ENCODE results near the gene DUSP15.

DUSP15 gene

DNA sequence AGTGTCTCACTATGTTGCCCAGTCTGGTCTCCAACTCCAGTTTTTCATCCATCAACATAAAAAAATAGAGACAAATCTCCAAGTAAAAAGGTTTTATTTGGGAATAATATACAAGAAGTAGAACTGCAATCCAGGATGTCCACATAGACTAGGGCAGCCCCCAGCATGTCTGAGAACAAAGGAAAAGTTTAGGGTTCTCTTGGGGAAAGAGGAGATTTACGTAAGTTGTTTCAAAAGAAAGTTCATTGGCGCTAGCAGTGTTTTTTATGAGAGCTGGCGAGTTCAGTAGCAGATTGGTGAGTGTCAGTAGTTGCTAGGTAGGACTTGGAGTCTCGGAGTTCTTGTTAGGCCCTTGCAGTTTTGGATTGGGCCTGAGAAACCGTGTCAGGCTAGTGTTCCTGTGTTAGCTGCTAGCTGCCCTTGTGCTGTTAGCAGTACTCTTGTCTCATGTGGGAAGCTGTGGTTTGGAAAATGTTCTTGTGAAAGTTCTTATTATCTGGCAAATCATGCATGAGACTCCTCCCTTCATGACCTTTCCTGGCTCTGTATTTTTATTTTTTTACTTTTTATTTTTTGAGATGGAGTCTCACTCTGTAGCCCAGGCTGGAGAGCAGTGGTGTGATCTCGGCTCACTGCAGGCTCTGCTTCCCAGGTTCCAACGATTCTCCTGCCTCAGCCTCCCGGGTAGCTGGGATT lies 24.8 kb upstream of the DUSP15 start:
- FAIRE-seq = peak; percentile 34

DNA sequence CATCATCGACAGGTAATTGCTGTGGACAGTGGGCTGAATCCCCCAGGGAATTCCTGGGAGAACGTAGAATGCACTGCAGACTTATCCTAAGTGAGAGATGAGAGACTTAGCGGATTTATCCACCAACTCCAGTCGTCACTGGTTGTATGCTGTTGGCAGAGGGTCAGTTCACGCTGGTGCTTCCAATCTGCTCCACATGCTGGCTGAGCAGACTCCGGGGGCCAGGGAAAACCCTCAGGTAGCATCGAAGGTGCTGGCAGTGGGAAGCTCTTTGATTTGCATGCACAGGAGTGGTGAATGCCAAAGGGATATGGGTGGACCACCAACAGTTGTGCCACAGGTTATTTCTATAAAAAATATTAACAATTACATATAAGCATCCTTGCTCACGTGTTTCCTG lies 20.3 kb upstream of the DUSP15 start:
- FAIRE-seq = no peak

DNA sequence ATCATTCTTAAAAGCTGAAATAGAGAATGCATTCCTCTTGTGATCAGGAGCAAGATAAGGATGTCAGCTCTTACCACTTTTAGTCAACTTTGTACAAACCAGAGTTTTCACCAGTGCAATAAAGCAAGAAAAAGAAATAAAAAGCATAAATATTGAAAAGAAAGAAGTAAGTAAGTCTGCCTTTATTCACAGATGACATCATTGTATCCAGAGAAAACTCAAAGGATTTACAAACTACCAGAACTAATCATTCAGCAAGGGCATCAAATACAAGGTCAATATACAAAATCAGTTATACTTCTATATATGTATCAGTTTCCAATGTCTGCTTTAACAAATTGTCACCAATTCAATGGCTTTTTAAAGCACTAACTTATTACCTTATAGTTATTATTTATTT lies 13.5 kb upstream of the DUSP15 start:
- FAIRE-seq = no peak

- FAIRE-seq = no peak
Observed at GRCh38 chr20:31881945-31882344, 11.6 kb upstream of the DUSP15 start.

DNA sequence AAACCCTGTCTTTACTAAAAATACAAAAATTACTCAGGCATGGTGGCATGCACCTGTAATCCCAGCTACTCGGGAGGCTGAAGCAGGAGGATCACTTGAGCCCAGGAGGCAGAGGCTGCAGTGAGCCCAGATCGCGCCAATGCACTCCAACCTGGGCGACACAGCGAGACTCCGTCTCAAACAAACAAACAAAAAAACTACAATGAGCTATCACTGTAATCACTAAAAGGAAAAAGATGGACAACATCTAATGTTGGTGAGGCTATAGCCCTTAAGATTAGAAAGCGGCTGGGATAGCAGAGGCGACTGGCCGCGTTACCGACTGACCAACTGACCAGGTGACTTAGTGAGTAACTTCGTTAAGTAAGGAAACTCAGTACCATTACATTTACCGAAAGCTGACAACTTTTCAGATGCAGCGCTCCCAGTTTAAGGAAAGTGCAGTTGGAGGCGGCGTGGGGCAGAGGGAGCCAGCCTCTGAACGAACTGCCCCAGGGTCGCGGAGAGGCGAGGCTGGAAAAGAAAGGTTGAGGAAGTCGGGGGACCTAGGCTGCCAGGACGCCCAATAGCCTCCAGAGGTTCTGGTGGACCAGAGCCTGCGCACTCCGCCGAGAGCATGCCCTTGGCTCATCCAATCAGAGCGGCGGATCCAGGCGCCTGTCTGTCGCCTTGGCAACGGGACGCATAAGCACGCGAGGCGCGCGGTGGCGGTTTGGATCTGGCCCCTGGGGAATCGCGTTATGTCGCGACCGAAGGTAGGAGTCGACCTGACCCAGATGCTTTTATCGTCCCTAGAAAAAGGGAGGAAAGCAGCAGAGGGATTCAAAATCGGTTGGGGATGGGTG lies 9.0 kb upstream of the DUSP15 start:
- FAIRE-seq = peak; percentile 43

DNA sequence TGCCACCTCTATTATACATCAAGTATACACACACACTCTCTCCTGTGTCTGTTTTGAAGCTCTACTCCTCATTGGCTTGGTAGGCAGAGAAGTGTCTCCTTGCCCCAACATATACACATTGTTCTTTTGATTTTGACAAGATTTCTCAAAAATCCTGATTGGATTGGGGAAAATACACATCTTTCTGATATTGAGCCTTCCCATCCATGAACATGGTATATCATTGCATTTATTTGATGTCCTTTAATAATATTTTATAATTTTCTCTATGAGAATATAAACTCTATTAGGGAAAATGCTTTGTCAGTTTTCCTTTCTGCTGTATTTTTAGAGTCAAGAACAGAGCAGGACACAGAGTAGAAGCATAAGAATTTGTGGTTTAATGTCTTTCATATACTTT lies 7.4 kb upstream of the DUSP15 start:
- FAIRE-seq = no peak

DNA sequence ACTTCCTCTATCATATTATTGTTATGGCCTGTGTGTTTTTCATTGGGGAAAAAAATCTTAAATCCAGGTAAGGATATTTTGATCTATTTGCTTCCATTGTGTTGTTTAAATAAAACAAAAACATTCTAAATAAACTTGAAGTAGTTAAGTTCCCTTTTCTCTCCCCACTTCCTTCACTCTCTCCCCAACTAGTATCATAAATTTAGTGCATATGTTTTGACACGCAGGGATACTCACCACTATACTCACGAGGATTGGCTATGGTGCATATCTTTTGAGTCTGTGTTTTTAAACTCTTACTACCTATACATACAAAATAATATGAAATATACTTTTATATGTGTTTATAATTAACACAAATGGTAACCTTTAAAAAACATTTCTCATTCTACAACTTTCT lies 5.3 kb upstream of the DUSP15 start:
- no peak for FAIRE-seq

DNA sequence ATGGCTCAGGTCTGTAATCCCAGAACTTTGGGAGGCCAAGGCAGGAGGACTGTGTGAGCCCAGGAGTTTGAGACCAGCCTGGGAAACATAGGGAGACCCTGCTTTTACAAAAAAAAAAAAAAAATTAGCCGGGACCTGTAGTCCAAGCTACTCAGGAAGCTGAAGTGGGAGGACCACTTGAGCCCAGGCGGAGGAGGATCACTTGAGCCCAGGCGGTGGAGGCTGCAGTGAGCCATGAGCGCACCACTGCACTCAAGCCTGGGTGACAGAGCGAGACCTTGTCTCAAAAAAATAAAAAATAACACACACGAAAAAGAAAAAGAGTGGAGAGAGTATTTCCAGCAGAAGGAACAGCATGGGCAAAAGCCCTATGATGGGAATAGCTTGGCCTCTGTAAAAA lies 2.1 kb upstream of the DUSP15 start:
- no peak for FAIRE-seq

DNA sequence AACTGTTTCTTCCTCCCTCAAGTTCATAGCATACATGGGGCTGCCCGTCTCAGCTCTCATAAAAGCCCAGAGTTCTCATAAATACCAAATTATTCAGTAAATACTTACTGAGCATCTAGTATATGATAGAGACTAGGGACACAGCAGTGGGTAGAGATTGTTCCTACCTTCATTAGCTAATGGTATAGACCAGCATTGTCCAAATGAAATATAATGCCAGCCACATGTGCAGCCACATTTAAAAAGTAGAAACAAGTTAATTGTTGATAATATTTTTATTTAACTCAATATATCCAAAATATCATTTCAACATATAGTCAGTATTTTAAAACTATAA lies 1.3 kb upstream of the DUSP15 start:
- no peak for FAIRE-seq

DNA sequence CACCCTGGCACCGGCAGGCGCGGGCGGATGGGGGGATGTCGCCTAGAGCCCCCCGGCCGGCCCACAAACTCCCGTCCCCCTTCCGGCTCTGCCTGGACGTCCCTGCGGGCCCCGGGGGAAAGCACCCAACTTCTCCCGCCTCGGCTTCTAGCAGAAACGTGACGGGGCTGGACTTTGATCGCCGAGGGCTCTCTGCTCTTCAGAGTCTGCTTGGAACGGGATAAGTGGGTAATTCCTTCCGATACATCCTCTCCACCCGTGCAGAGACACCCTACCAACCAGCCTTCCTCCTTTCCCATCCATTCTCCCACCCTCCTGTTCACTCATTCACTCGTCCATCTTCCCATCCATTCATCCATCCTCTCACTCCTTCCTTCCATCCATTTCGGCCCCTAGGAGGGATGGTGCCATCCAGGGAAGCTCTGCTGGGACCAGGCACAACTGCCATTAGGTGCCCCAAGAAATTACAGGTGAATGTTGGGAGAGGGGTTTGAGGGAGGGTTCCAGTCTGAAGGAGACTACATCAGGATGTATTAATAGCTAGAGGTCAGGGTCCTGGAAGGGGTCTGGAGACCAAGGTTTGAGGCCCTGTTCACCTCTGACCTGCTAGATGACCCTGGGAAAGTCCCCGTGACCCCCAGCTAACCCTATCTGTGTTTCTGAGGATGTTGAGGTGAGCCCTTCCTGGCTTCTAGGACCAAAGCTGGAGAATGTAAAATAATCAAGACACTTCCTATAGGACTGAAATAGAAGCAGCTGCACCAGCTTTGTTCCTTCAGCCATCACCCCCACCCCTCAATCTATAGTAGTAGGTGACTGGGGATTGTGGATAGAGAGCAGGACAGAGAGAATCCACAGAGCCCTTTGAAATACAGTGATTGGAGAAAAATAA lies 645 bp upstream of the DUSP15 start:
- FAIRE-seq = no peak

- FAIRE-seq = no peak
Observed at GRCh38 chr20:31869673-31869941, 720 bp downstream of the DUSP15 start.

GRCh38 chr20:31868853-31869672 lies 1.3 kb downstream of the DUSP15 start:
- no peak for FAIRE-seq

DNA sequence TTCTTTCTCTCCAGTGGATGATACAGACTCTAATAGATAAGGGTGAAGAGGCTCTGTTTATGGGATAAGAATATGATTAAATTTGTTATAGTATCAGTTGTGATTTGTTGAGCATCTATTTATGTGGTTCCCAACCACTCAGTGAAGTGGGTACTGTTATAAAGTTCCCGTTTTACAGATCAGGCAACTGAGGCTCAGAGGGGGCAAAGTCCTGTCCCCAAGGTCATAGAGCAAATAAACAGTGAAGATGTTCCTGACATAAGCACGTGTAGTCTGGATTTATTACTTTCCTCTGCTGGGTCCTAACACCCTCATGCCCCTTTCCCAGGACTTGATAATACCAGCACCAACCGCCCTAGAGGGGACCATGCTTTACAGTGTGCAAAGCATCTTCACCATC lies 4.1 kb downstream of the DUSP15 start:
- no peak for FAIRE-seq

DNA sequence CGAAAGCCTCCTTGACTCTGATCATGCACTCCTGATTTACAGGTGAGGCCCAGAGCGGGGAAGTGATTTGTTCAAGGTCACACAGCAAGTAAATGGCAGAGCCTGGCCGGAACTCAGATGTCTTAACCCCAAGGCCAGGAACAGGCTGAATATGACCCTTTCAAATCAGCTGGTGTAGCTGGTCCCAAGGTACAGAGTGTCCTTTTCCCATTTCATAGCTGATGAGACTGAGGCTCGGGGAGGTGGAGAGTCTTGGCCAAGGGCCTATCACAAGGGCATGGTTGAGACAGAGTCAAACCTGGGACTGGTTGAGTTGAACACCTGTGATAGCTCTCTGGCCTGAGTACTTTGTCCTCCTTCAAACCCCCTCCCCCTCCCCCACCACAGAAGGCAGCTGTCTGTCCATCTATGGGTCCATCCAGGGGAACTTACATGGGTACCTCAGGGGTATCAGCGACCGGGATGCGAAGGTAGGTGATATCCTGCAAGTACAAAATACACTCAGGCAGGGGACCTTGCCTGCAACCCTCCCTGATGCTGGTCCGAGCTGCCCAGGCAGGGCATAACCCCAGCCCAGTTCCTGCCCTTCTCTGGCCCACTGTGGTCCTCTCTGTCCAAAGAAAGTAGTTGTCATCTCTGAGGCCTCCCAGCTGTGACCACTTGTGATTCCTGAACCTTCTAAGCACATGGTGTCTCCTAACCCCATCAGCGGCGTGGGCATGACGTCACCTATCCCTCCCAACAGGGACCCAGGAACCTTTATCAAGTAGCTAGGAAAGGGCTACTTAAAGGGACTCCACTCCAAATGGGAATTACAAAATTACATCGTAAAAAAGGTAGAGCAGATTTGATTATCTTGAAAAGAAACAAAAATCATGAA lies 5.6 kb downstream of the DUSP15 start:
- FAIRE-seq = no peak

DNA sequence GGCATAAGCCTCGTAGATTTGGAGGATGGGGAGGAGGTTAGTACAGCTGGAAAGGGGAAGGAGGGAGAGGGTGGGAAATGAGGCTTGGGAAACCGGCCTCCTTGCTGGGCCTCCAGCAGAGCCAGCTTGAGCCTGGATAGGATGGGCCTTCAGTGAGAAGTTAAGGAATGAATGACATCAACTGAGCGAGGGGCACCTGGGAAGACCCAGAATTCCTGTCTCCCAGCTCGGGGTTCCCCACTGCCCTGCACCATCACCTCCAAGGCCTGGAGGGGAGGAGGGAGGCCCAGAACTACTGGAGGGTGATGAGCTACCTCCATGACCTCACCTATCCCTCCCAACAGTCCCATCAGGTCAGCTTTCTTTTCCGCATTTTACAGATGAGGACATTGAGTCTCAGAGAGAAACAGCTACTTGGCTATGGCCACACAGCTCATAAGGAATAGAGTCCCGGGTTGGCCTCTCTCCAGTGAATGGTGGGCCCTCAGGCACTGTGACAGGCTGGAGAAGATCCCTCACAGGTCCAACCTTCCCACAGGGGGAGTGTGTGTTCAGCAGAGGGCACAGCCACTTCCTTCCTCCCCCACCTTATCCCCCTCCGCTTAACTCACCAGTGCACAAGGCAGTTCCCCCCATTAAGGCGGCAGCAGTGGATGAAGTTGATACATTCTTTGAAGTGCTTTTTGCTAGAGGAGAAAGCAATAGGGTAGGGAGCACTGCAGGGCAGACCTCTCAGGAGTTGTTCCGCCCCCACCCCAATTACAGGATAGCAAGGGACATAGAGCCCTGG lies 6.8 kb downstream of the DUSP15 start:
- no peak for FAIRE-seq

DNA sequence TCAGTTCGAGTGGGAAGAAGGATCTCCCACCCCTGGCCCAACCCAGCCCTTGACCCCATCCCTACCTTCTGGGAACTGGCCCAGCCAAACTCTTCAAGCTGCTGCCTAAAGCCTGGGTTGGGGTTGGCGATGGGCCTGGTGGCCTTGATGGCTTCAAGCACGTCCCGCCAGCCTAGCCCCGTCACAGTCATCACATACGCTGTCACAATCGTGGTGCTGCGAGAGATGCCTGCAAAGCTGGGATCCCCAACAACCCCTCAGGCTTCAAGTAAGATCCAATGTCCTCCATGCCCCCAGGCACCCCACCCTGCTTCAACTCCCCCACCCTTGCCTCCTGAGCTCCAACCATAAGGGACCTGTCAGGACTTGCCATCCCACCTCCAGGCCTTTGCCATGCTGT lies 7.8 kb downstream of the DUSP15 start:
- FAIRE-seq = no peak

GRCh38 chr20:31862157-31862470 lies 8.2 kb downstream of the DUSP15 start:
- no peak for FAIRE-seq

GRCh38 chr20:31861385-31862156 lies 8.8 kb downstream of the DUSP15 start:
- FAIRE-seq = no peak

- no peak for FAIRE-seq
Observed at GRCh38 chr20:31861135-31861384, 9.3 kb downstream of the DUSP15 start.

GRCh38 chr20:31860390-31861134 lies 9.8 kb downstream of the DUSP15 start:
- no peak for FAIRE-seq

Measured in A204.1 (cell line).